Left lung (tissue), 10 donors: ENCODE data around the gene IMPG2. TPM values are rescaled to one million over a fixed set of nuclear protein-coding genes. Genes with fewer than 3 reads are reported as not detected.

Experiments used
- ATAC-seq: fragments of 200-7000 bp; cut with Tn5 transposase; one replicate; pipeline ENCODE4 v1.9.1; 2020; ENCODE audit warnings: moderate library complexity
- DNase-seq, 4 donors: peaks; one replicate each; pipeline ENCODE4 v3.0.0-alpha.2; 2013 to 2020
- H3K27ac ChIP-seq, 2 donors: fragments of 200-600 bp; sonication (generic) in 1 of 2; one replicate each; pipeline versions ENCODE4 v1.5.0 to v1.8.0; 2020 to 2021
- H3K27me3 ChIP-seq, 2 donors: fragments of 200-600 bp; sonication (generic) in 1 of 2; one replicate each; pipeline versions ENCODE4 v1.5.0 to v1.8.0; 2020 to 2021
- H3K36me3 ChIP-seq, 2 donors: fragments of 200-600 bp; sonication (generic) in 1 of 2; one replicate each; pipeline versions ENCODE4 v1.5.0 to v1.8.0; 2020 to 2021
- H3K4me1 ChIP-seq, 2 donors: fragments of 200-600 bp; one replicate each; pipeline ENCODE4 v1.8.0; 2021
- H3K4me3 ChIP-seq, 2 donors: fragments of 200-600 bp; sonication (generic) in 1 of 2; one replicate each; pipeline versions ENCODE4 v1.5.0 to v1.8.0; 2020 to 2021; ENCODE audit warnings: mild to moderate bottlenecking in 1 of 2
- H3K9me3 ChIP-seq, 2 donors: fragments of 200-600 bp; sonication (generic) in 1 of 2; one replicate each; pipeline versions ENCODE4 v1.5.0 to v1.8.0; 2020 to 2021
- CTCF ChIP-seq, 2 donors: fragments of 200-600 bp; sonication (generic) in 1 of 2; IDR thresholded peaks; one replicate each; pipeline versions ENCODE4 v1.5.0 to v1.8.0; 2021; ENCODE audit warnings: antibody characterized with exemption in 2 of 2
- intact Hi-C, 2 donors: fragments of 100-400 bp; cut with DNase I; formaldehyde crosslinking; loops; one replicate each; pipeline versions ENCODE4 v1.11.2 to v1.14.2; 2022
- polyA plus RNA-seq, 6 donors: library from polyadenylated mRNA; unstranded; fragments of 120-200 nt; gene quantifications; one replicate each; pipeline ENCODE4 v1.2.1, GENCODE V29; 2013; ENCODE audit not compliant: insufficient read length in 6 of 6
- total RNA-seq, 2 donors: library from RNA; stranded (reverse); fragmentation: NEBNext Ultra II Directional; extraction: Animal tissue kit (Norgen Biotek cat#: 25700); gene quantifications; one replicate each; pipeline ENCODE4 v1.2.1, GENCODE V29; 2021
- donor health status: DM: no; HTN: yes; CAD: no.
- donor health status: DM: no; HTN: no; CAD: no.

The IMPG2 gene
- total and polyA plus RNA-seq, 8 donors = 0.21 to 1.0 (median 0.61) TPM

- no peaks in the 10 kb centered on the region for H3K27me3 ChIP-seq
These were observed 100.4 kb downstream of the IMPG2 start for GRCh38 chr3:101219842-101220560.

GRCh38 chr3:101217472-101218245 is 102.7 kb downstream of the IMPG2 start:
- ATAC-seq (no peak), DNase-seq (no peak)
- TF ChIP-seq CTCF (IDR thresholded peaks at IDR 0.05) = no peak
- intact Hi-C loops = no loop called here
- peaks cover 0 to 18% of the 10 kb centered on the region in 2 donors for H3K9me3 ChIP-seq
- no peaks in the 10 kb centered on the region for H3K27me3 ChIP-seq
- H3K4me3 ChIP-seq = no peak overlapping the region
- H3K36me3 ChIP-seq = no peaks in the 10 kb centered on the region
- no peak overlapping the region for H3K27ac ChIP-seq
- H3K4me1 ChIP-seq = no peaks in the 10 kb centered on the region

More at GRCh38 chr3:101219842-101220560, 100.4 kb downstream of the IMPG2 start:
- Histone ChIP-seq H3K36me3 (no peaks in the 10 kb centered on the region), H3K4me1 (no peaks in the 10 kb centered on the region), H3K27ac (no peak overlapping the region), H3K9me3 (peaks cover 0 to 9% of the 10 kb centered on the region in 2 donors), H3K4me3 (no peak overlapping the region)
- no peak for TF ChIP-seq CTCF (IDR thresholded peaks at IDR 0.05)
- intact Hi-C loops = no loop called here
- DNase-seq = no peak
- ATAC-seq = no peak

- Histone ChIP-seq H3K4me1 (no peaks in the 10 kb centered on the region), H3K27me3 (no peaks in the 10 kb centered on the region), H3K36me3 (no peaks in the 10 kb centered on the region), H3K9me3 (peaks cover 0 to 18% of the 10 kb centered on the region in 2 donors), H3K27ac (no peak overlapping the region), H3K4me3 (no peak overlapping the region)
- intact Hi-C loops = no loop called here
- ATAC-seq (peak; percentile 97), DNase-seq (peak in 2 of 4 donors; percentile 33 to 45)
- no peak for TF ChIP-seq CTCF (IDR thresholded peaks at IDR 0.05)
These were observed 103.5 kb downstream of the IMPG2 start for GRCh38 chr3:101216710-101217465.

GRCh38 chr3:101212730-101213129 is 107.6 kb downstream of the IMPG2 start:
- no peaks in the 10 kb centered on the region for H3K36me3 ChIP-seq
- no peaks in the 10 kb centered on the region for H3K4me1 ChIP-seq
- no peak overlapping the region for H3K4me3 ChIP-seq
- intact Hi-C loops = no loop called here
- no peak for TF ChIP-seq CTCF (IDR thresholded peaks at IDR 0.05)
- no peak overlapping the region for H3K27ac ChIP-seq
- DNase-seq (no peak), ATAC-seq (no peak)
- H3K27me3 ChIP-seq = no peaks in the 10 kb centered on the region
- H3K9me3 ChIP-seq = peaks cover 0 to 9% of the 10 kb centered on the region in 2 donors
